Nephron progenitor cell (in vitro differentiated cells): Measurements from ENCODE around the gene ADAR.
A peak's percentile ranks its signal among the peaks of the same experiment; 100 is the strongest.

Source experiments
- DNase-seq: peaks from one replicate; pipeline ENCODE4 v3.0.0; 2021
- H3K27ac Mint-ChIP-seq: 2 replicates; pipeline ENCODE4 v1.8.0; 2021; ENCODE audit warnings: mild to moderate bottlenecking, moderate library complexity, mixed read lengths
- H3K27me3 Mint-ChIP-seq: 2 replicates; pipeline ENCODE4 v1.8.0; 2021; ENCODE audit warnings: mild to moderate bottlenecking, low read depth, mixed read lengths; ENCODE audit not compliant: poor library complexity
- H3K36me3 Mint-ChIP-seq: 2 replicates; pipeline ENCODE4 v1.8.0; 2021; ENCODE audit warnings: low read depth, mixed read lengths
- H3K4me1 Mint-ChIP-seq: 2 replicates; pipeline ENCODE4 v1.8.0; 2021; ENCODE audit warnings: mixed read lengths
- H3K4me3 Mint-ChIP-seq: 2 replicates; pipeline ENCODE4 v1.8.0; 2021; ENCODE audit warnings: mild to moderate bottlenecking, moderate library complexity, mixed read lengths
- H3K9me3 Mint-ChIP-seq: 2 replicates; pipeline ENCODE4 v1.8.0; 2021; ENCODE audit warnings: mild to moderate bottlenecking, moderate library complexity, mixed read lengths
- TF ChIP-seq, protein P1 (sequence below): fragments of 200-600 bp; sonication (generic); IDR thresholded peaks from 2 replicates; pipeline ENCODE4 v1.5.0; 2021; ENCODE audit warnings: antibody characterized with exemption

ADAR gene

DNA sequence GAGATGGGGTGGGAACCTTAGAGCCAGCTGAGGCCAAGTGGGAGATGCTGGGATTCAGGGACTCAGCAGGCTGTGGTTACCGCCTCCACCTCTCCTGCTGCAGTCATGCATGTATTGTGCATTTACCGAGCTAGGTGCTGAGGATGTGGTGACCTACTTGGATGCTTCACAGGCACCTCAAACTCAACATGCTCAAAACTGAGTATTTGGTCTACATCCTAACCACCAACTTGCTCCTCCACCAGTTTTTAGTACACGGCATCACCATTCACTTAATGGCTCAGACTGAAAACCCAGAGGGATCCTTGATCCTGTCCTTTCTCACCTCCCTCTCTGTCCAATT lies 34.8 kb downstream of the ADAR start:
- no peaks in the 10 kb centered on the region for H3K9me3 Mint-ChIP-seq
- H3K36me3 Mint-ChIP-seq, result no peaks in the 10 kb centered on the region
- H3K4me3 Mint-ChIP-seq, result no peak overlapping the region
- peak overlapping the region; percentile 80 for H3K27ac Mint-ChIP-seq
- peaks cover 37% of the 10 kb centered on the region for H3K27me3 Mint-ChIP-seq
- TF ChIP-seq, protein P1, sequence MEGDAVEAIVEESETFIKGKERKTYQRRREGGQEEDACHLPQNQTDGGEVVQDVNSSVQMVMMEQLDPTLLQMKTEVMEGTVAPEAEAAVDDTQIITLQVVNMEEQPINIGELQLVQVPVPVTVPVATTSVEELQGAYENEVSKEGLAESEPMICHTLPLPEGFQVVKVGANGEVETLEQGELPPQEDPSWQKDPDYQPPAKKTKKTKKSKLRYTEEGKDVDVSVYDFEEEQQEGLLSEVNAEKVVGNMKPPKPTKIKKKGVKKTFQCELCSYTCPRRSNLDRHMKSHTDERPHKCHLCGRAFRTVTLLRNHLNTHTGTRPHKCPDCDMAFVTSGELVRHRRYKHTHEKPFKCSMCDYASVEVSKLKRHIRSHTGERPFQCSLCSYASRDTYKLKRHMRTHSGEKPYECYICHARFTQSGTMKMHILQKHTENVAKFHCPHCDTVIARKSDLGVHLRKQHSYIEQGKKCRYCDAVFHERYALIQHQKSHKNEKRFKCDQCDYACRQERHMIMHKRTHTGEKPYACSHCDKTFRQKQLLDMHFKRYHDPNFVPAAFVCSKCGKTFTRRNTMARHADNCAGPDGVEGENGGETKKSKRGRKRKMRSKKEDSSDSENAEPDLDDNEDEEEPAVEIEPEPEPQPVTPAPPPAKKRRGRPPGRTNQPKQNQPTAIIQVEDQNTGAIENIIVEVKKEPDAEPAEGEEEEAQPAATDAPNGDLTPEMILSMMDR, result no peak
- H3K4me1 Mint-ChIP-seq, result peaks cover 38% of the 10 kb centered on the region
- no peak for DNase-seq

DNA sequence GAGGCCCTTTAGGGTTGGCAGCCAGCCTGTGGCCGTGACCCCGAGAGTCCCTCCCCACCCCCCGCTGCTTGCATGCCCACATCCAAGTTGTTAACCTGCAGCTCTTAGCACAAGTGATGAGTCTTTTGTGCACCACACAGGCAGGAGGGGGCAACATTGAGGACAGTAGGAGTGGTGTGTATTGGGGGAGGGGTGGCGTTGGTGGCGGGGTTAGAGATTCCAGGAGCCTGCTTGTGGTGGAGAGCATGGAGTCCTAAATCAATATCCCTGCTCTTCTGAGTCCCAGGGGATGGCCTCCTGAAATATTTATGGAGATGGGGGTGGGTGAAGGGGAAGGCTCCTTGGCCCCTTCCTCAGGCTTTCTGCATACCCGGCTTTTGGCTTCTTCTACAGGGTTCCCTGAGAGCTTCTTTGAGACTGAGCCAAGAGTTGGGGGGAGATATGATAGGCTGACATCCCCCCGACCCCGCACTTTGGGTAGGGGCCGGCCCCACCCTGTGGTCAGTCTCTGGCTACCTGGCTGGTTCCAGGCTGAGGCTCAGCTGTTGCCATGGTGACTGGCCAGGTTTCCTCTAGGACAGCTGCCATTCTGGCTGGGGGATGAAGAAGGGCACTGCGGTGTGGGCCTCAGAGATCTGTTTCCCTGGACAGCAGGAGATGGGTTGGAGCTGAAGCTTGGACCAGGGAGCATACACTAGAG lies 35.4 kb downstream of the ADAR start:
- TF ChIP-seq, protein P1, result no peak
- peaks cover 44% of the 10 kb centered on the region for H3K4me1 Mint-ChIP-seq
- peak; percentile 33 for DNase-seq
- no peaks in the 10 kb centered on the region for H3K9me3 Mint-ChIP-seq
- peaks cover 42% of the 10 kb centered on the region for H3K27me3 Mint-ChIP-seq
- no peak overlapping the region for H3K27ac Mint-ChIP-seq
- no peak overlapping the region for H3K4me3 Mint-ChIP-seq
- H3K36me3 Mint-ChIP-seq, result no peaks in the 10 kb centered on the region

DNA sequence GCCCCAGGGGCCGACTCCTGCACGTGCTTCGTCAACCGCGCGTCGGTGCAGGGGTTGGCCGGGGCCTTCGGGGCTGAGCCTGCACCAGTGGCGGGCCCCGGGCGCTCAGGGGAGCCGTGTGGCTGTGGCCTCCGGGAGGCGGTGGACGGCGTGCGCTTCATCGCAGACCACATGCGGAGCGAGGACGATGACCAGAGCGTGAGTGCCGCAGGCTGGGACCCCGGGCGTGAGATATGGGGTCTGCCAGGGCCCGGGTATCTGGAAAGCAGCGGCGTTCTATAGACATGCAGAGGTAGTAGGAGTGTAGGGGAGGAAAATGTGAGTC lies 36.1 kb downstream of the ADAR start:
- peaks cover 48% of the 10 kb centered on the region for H3K4me1 Mint-ChIP-seq
- no peaks in the 10 kb centered on the region for H3K36me3 Mint-ChIP-seq
- peaks cover 3% of the 10 kb centered on the region for H3K9me3 Mint-ChIP-seq
- TF ChIP-seq, protein P1, result no peak
- peaks cover 49% of the 10 kb centered on the region for H3K27me3 Mint-ChIP-seq
- no peak overlapping the region for H3K4me3 Mint-ChIP-seq
- DNase-seq, result no peak
- H3K27ac Mint-ChIP-seq, result no peak overlapping the region

DNA sequence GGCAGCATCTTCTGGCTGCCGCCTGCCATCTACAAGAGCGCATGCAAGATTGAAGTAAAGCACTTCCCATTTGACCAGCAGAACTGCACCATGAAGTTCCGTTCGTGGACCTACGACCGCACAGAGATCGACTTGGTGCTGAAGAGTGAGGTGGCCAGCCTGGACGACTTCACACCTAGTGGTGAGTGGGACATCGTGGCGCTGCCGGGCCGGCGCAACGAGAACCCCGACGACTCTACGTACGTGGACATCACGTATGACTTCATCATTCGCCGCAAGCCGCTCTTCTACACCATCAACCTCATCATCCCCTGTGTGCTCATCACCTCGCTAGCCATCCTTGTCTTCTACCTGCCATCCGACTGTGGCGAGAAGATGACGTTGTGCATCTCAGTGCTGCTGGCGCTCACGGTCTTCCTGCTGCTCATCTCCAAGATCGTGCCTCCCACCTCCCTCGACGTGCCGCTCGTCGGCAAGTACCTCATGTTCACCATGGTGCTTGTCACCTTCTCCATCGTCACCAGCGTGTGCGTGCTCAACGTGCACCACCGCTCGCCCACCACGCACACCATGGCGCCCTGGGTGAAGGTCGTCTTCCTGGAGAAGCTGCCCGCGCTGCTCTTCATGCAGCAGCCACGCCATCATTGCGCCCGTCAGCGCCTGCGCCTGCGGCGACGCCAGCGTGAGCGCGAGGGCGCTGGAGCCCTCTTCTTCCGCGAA lies 36.6 kb downstream of the ADAR start:
- DNase-seq, result no peak
- no peaks in the 10 kb centered on the region for H3K36me3 Mint-ChIP-seq
- peaks cover 3% of the 10 kb centered on the region for H3K9me3 Mint-ChIP-seq
- H3K27ac Mint-ChIP-seq, result no peak overlapping the region
- TF ChIP-seq, protein P1, result no peak
- H3K4me1 Mint-ChIP-seq, result peaks cover 48% of the 10 kb centered on the region
- no peak overlapping the region for H3K4me3 Mint-ChIP-seq
- peaks cover 54% of the 10 kb centered on the region for H3K27me3 Mint-ChIP-seq

DNA sequence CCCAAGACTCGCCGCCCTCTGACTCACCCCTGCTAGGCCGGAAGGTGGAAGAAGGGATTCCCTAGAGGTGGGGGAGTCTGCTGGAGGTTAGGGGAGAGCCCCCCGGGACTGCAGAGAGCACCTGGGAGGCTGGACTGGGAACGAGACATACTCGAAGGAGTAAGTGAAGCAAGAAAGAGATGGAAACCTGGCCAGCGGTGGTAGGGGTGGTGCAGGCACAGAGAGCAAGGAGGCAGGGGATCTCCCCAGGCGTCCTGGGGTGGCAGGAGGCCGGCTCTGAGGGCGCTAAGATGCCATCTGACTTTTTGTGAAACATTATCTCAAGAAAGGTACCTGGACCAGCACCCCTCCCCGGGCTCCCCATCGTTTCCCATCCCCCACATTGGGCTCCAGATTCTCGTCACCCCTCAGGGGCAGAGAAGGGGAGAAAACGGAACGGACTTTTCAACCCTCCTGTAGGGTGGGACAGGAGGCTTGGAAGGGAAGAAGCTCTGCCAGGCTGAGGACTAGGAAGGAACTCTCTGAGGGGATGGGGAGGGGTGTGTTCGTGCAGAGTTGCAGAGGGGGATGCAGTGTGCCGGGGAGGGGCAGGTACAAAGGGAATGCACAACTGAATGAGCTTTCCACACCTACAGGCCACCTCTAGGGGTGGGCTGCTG lies 39.7 kb downstream of the ADAR start:
- H3K4me1 Mint-ChIP-seq, result peaks cover 22% of the 10 kb centered on the region

More for the DNA sequence above, 39.7 kb downstream of the ADAR start:
- no peak for DNase-seq
- peak overlapping the region; percentile 73 for H3K4me3 Mint-ChIP-seq
- TF ChIP-seq, protein P1, result no peak
- H3K27ac Mint-ChIP-seq, result no peak overlapping the region
- H3K36me3 Mint-ChIP-seq, result no peaks in the 10 kb centered on the region
- peaks cover 68% of the 10 kb centered on the region for H3K27me3 Mint-ChIP-seq
- H3K9me3 Mint-ChIP-seq, result peaks cover 3% of the 10 kb centered on the region
